Neural cell (in vitro differentiated cells): ENCODE data around the gene KRT6C. TPM values are rescaled to one million over a fixed set of nuclear protein-coding genes. Genes with fewer than 3 reads are reported as not detected.

Experiments
- H2AFZ ChIP-seq: fragments of 200-600, 300-800 bp; sonication (generic), shearing (Covaris generic); 2 replicates; pipeline ENCODE4 v1.6.0; 2014; ENCODE audit warnings: low read depth, mild to moderate bottlenecking, antibody characterized with exemption, low read length, moderate library complexity
- H3F3A ChIP-seq: fragments of 200-600 bp; shearing (Covaris generic); 2 replicates; pipeline ENCODE4 v1.6.1; 2016; ENCODE audit warnings: mild to moderate bottlenecking, moderate library complexity, mixed read lengths, antibody characterized with exemption, low read length; ENCODE audit not compliant: insufficient read depth, poor library complexity, severe bottlenecking
- H3K27ac ChIP-seq: fragments of 200-600, 300-800 bp; sonication (generic), shearing (Covaris generic); 2 replicates; pipeline ENCODE4 v1.5.1; 2014; ENCODE audit warnings: mild to moderate bottlenecking, low read length, moderate library complexity
- H3K27me3 ChIP-seq: fragments of 300-800, 200-600 bp; sonication (generic), shearing (Covaris generic); 2 replicates; pipeline ENCODE4 v1.6.0; 2014; ENCODE audit warnings: mild to moderate bottlenecking, low read depth, low read length, moderate library complexity; ENCODE audit not compliant: insufficient read depth
- H3K36me3 ChIP-seq: fragments of 300-800, 200-600 bp; sonication (generic), shearing (Covaris generic); 2 replicates; pipeline ENCODE4 v1.5.1; 2014; ENCODE audit warnings: mild to moderate bottlenecking, antibody characterized with exemption, low read length, moderate library complexity; ENCODE audit not compliant: insufficient read depth
- H3K4me2 ChIP-seq: fragments of 300-800, 200-600 bp; sonication (generic), shearing (Covaris generic); 2 replicates; pipeline ENCODE4 v1.6.0; 2014; ENCODE audit warnings: mild to moderate bottlenecking, low read length
- H3K4me3 ChIP-seq: fragments of 300-800, 200-600 bp; sonication (generic), shearing (Covaris generic); 2 replicates; pipeline ENCODE4 v1.5.1; 2014; ENCODE audit warnings: mild to moderate bottlenecking, low read length, moderate library complexity
- H3K79me2 ChIP-seq: fragments of 200-600 bp; shearing (Covaris generic); replicated peaks from 2 replicates; pipeline ENCODE4 v1.6.0; 2014; ENCODE audit warnings: mild to moderate bottlenecking, low read length, moderate library complexity; ENCODE audit not compliant: insufficient read depth
- H3K9ac ChIP-seq: fragments of 300-800, 200-600 bp; sonication (generic), shearing (Covaris generic); 2 replicates; pipeline ENCODE4 v1.6.1; 2016; ENCODE audit warnings: mild to moderate bottlenecking, low read length, mixed read lengths
- H3K9me2 ChIP-seq: fragments of 200-600 bp; shearing (Covaris generic); 2 replicates; pipeline ENCODE4 v1.6.1; 2016; ENCODE audit warnings: mild to moderate bottlenecking, low read length, mixed read lengths; ENCODE audit not compliant: insufficient read depth
- H3K9me3 ChIP-seq: fragments of 200-600, 300-800 bp; sonication (generic), shearing (Covaris generic); 2 replicates; pipeline ENCODE4 v1.6.1; 2016; ENCODE audit warnings: mild to moderate bottlenecking, mixed run types, low read length, moderate library complexity, mixed read lengths
- H4K20me1 ChIP-seq: fragments of 200-600 bp; shearing (Covaris generic); 2 replicates; pipeline ENCODE4 v1.6.1; 2016; ENCODE audit warnings: mild to moderate bottlenecking, mixed run types; ENCODE audit not compliant: insufficient read depth
- EP300 ChIP-seq: fragments of 450-650 bp; conservative IDR thresholded peaks from 2 replicates; pipeline ENCODE4 v1.6.1; 2014; ENCODE audit warnings: antibody characterized with exemption, mild to moderate bottlenecking, moderate library complexity; ENCODE audit not compliant: poor library complexity, severe bottlenecking
- EZH2 ChIP-seq: fragments of 200-600, 300-800 bp; shearing (Covaris generic), sonication (generic); IDR thresholded peaks from 2 replicates; pipeline ENCODE4 v1.6.1; 2014; ENCODE audit warnings: antibody characterized with exemption, low read length, borderline replicate concordance, mild to moderate bottlenecking; ENCODE audit not compliant: insufficient read depth, poor library complexity, severe bottlenecking
- MXI1 ChIP-seq: fragments of 450-650 bp; conservative IDR thresholded peaks from 2 replicates; pipeline ENCODE4 v1.6.1; 2014; ENCODE audit warnings: antibody characterized with exemption, mild to moderate bottlenecking; ENCODE audit not compliant: poor library complexity, severe bottlenecking
- POLR2AphosphoS5 ChIP-seq: IDR thresholded peaks from 2 replicates; pipeline ENCODE4 v1.6.1; 2012
- RAD21 ChIP-seq: fragments of 450-650 bp; conservative IDR thresholded peaks from 2 replicates; pipeline ENCODE4 v1.6.1; 2014; ENCODE audit warnings: antibody characterized with exemption, mild to moderate bottlenecking, moderate library complexity
- SMC3 ChIP-seq: fragments of 450-650 bp; conservative IDR thresholded peaks from 2 replicates; pipeline ENCODE4 v1.6.1; 2014; ENCODE audit warnings: antibody characterized with exemption, mild to moderate bottlenecking, moderate library complexity; ENCODE audit not compliant: poor library complexity
- TAF1 ChIP-seq: IDR thresholded peaks from 2 replicates; pipeline ENCODE4 v1.6.1; 2012; ENCODE audit warnings: low read depth
- polyA plus RNA-seq: library from polyadenylated mRNA; depleted of rRNA; stranded (reverse); fragments of >200 nt; gene quantifications from 2 replicates; pipeline ENCODE4 v1.2.3, GENCODE V29; 2014
- TF ChIP-seq, protein P1 (sequence below): fragments of 450-650 bp; IDR thresholded peaks from 2 replicates; pipeline ENCODE4 v1.5.1; 2014; ENCODE audit warnings: antibody characterized with exemption, mild to moderate bottlenecking, moderate library complexity; ENCODE audit not compliant: poor library complexity, severe bottlenecking
- TF ChIP-seq, protein P2 (sequence below): IDR thresholded peaks from 2 replicates; pipeline ENCODE4 v1.6.1; 2012; ENCODE audit warnings: borderline replicate concordance

The KRT6C gene
- polyA plus RNA-seq, 1 donor from 2014 or later: not detected

DNA sequence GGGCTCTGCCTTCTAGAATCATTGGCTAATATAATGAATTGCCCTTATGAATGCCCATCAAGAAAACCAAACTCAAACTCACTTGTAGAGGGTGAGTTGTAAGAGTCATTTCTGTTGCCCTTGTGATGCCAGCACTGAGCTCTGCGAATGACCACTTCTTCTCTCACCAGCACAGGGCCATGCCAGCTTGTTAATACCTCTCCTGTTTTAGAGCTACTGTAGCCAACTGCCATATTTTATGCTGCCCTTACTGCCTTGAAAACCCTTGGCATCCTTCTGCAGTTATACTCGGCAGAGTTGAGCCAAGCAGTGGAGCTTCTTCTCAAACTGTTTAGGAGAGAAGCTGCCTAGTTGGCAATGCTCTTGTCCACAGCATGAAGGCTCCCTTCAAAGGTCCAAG, 47.6 kb downstream of the KRT6C start:
- no peak overlapping the region for H3K4me2 ChIP-seq
- no peaks in the 10 kb centered on the region for H3K79me2 ChIP-seq
- no peak overlapping the region for H3K9ac ChIP-seq
- TF ChIP-seq TAF1 (no peak), POLR2AphosphoS5 (no peak), EZH2 (no peak), SMC3 (no peak), MXI1 (no peak), EP300 (no peak), RAD21 (no peak)
- TF ChIP-seq, protein P1, sequence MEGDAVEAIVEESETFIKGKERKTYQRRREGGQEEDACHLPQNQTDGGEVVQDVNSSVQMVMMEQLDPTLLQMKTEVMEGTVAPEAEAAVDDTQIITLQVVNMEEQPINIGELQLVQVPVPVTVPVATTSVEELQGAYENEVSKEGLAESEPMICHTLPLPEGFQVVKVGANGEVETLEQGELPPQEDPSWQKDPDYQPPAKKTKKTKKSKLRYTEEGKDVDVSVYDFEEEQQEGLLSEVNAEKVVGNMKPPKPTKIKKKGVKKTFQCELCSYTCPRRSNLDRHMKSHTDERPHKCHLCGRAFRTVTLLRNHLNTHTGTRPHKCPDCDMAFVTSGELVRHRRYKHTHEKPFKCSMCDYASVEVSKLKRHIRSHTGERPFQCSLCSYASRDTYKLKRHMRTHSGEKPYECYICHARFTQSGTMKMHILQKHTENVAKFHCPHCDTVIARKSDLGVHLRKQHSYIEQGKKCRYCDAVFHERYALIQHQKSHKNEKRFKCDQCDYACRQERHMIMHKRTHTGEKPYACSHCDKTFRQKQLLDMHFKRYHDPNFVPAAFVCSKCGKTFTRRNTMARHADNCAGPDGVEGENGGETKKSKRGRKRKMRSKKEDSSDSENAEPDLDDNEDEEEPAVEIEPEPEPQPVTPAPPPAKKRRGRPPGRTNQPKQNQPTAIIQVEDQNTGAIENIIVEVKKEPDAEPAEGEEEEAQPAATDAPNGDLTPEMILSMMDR: no peak
- TF ChIP-seq, protein P2, sequence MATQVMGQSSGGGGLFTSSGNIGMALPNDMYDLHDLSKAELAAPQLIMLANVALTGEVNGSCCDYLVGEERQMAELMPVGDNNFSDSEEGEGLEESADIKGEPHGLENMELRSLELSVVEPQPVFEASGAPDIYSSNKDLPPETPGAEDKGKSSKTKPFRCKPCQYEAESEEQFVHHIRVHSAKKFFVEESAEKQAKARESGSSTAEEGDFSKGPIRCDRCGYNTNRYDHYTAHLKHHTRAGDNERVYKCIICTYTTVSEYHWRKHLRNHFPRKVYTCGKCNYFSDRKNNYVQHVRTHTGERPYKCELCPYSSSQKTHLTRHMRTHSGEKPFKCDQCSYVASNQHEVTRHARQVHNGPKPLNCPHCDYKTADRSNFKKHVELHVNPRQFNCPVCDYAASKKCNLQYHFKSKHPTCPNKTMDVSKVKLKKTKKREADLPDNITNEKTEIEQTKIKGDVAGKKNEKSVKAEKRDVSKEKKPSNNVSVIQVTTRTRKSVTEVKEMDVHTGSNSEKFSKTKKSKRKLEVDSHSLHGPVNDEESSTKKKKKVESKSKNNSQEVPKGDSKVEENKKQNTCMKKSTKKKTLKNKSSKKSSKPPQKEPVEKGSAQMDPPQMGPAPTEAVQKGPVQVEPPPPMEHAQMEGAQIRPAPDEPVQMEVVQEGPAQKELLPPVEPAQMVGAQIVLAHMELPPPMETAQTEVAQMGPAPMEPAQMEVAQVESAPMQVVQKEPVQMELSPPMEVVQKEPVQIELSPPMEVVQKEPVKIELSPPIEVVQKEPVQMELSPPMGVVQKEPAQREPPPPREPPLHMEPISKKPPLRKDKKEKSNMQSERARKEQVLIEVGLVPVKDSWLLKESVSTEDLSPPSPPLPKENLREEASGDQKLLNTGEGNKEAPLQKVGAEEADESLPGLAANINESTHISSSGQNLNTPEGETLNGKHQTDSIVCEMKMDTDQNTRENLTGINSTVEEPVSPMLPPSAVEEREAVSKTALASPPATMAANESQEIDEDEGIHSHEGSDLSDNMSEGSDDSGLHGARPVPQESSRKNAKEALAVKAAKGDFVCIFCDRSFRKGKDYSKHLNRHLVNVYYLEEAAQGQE: no peak
- no peak overlapping the region for H2AFZ ChIP-seq
- H3K4me3 ChIP-seq: no peak overlapping the region
- H3K27me3 ChIP-seq: no peaks in the 10 kb centered on the region
- H4K20me1 ChIP-seq: no peaks in the 10 kb centered on the region
- H3K36me3 ChIP-seq: no peaks in the 10 kb centered on the region
- no peaks in the 10 kb centered on the region for H3F3A ChIP-seq
- no peak overlapping the region for H3K27ac ChIP-seq
- no peaks in the 10 kb centered on the region for H3K9me3 ChIP-seq
- H3K9me2 ChIP-seq: no peaks in the 10 kb centered on the region

DNA sequence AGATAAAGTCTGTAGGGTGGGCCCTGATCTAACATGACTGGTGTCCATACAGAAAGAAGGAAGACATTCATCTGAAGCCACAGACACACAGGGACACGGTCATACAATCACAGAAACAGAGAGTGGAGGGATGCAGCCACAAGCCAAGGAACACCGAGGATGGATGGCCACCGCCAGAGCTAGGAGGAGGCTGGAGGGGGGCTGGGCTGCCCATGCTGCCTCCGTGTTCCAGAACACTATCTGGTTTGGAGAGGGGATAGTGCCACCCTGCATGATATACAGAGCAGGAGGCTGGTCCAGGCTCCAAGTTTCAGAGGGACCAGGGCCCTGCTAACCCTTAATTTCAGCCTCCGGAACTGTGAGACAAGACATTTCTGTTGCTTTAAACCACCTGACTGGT, 48.1 kb downstream of the KRT6C start:
- Histone ChIP-seq H3K4me2 (no peak overlapping the region), H2AFZ (no peak overlapping the region), H4K20me1 (no peaks in the 10 kb centered on the region), H3K27ac (no peak overlapping the region), H3K27me3 (no peaks in the 10 kb centered on the region), H3K4me3 (no peak overlapping the region), H3K9me2 (no peaks in the 10 kb centered on the region), H3K9me3 (no peaks in the 10 kb centered on the region), H3K9ac (no peak overlapping the region), H3K36me3 (no peaks in the 10 kb centered on the region), H3K79me2 (no peaks in the 10 kb centered on the region), H3F3A (no peaks in the 10 kb centered on the region)
- no peak for TF ChIP-seq RAD21
- no peak for TF ChIP-seq TAF1
- TF ChIP-seq, protein P1: no peak
- TF ChIP-seq MXI1: no peak
- TF ChIP-seq, protein P2: no peak
- TF ChIP-seq POLR2AphosphoS5: no peak
- TF ChIP-seq EZH2: no peak
- no peak for TF ChIP-seq SMC3
- TF ChIP-seq EP300: no peak
